Adipocyte (in vitro differentiated cells): ENCODE results near the gene LAIR2.
"Not testable (repeated sequence)": the region's sequence is repeated elsewhere in the genome, so short reads cannot be mapped to it uniquely, and the experiment has no call there.

Experiments used
- DNase-seq: peaks from one replicate; pipeline ENCODE4 v3.0.0-alpha.2; 2015; ENCODE audit warnings: low read depth
- H3K27me3 ChIP-seq: replicated peaks from 2 replicates; pipeline ENCODE4 v1.7.0; 2013; ENCODE audit warnings: mild to moderate bottlenecking, low read length, moderate library complexity; ENCODE audit not compliant: control insufficient read depth, insufficient read depth
- H3K36me3 ChIP-seq: 2 replicates; pipeline ENCODE4 v1.7.0; 2013; ENCODE audit warnings: low read length, mild to moderate bottlenecking, moderate library complexity; ENCODE audit not compliant: control insufficient read depth, insufficient read depth, severe bottlenecking
- H3K4me1 ChIP-seq: 2 replicates; pipeline ENCODE4 v1.7.0; 2013; ENCODE audit warnings: mild to moderate bottlenecking, low read length, moderate library complexity; ENCODE audit not compliant: control insufficient read depth, insufficient read depth
- H3K4me3 ChIP-seq: 2 replicates; pipeline ENCODE4 v1.7.0; 2013; ENCODE audit warnings: mild to moderate bottlenecking, low read length, moderate library complexity
- H3K9ac ChIP-seq: 2 replicates; pipeline ENCODE4 v1.7.0; 2013; ENCODE audit warnings: mild to moderate bottlenecking, low read length, moderate library complexity
- H3K9me3 ChIP-seq: 2 replicates; pipeline ENCODE4 v1.7.0; 2013; ENCODE audit warnings: mild to moderate bottlenecking, low read length, moderate library complexity; ENCODE audit not compliant: control insufficient read depth

Gene LAIR2

GRCh38 chr19:54482889-54483288 is 19.7 kb upstream of the LAIR2 start:
- Histone ChIP-seq H3K9me3 (no peaks in the 10 kb centered on the region), H3K27me3 (peaks cover 10% of the 10 kb centered on the region), H3K36me3 (no peaks in the 10 kb centered on the region), H3K4me1 (no peaks in the 10 kb centered on the region), H3K9ac (no peak overlapping the region), H3K4me3 (no peak overlapping the region)
- no peak for DNase-seq

DNA sequence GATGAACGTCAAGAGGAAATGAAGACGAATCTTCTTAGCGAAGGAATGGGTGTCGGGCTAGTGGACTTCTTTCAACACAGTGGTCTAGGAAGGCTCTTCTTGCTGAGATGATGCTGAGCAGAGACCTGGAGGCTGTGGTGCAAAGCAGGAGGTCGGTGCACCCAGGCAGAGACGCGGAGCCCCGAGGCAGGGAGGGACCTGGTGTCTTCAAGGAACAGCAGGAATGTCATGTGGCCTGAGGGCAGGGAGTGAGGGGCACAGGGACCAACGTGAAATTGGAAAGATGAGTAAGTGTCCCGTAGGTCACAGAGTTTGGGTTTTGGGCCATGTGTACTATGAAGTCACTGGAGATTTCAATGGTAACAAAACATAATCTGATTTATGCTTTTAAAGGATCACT is 18.2 kb upstream of the LAIR2 start:
- no peaks in the 10 kb centered on the region for H3K36me3 ChIP-seq
- H3K9me3 ChIP-seq, result no peaks in the 10 kb centered on the region
- no peaks in the 10 kb centered on the region for H3K4me1 ChIP-seq
- no peak overlapping the region for H3K4me3 ChIP-seq
- DNase-seq, result no peak
- no peak overlapping the region for H3K9ac ChIP-seq
- peaks cover 11% of the 10 kb centered on the region for H3K27me3 ChIP-seq

DNA sequence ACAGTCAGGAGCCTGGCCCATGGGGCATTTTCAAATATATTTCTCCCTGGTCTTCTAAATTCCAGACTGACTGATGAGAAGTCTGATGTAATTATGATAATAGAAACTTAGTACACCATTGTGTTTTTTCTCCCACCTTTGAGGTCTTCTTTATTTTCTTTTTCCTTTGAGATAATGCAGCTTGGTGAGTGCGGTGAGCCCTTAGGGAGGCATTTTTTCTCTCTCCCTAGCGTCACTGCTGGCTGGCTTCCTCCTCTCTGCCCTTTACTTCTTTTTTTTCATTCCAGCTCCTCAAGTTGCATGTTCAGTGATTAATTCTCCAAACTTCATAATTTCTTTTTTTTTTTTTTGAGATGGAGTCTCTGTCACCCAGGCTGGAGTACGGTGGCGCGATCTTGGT is 16.8 kb upstream of the LAIR2 start:
- Histone ChIP-seq H3K9ac (no peak overlapping the region), H3K27me3 (peaks cover 19% of the 10 kb centered on the region), H3K36me3 (no peaks in the 10 kb centered on the region), H3K4me3 (no peak overlapping the region), H3K4me1 (no peaks in the 10 kb centered on the region), H3K9me3 (no peaks in the 10 kb centered on the region)
- no peak for DNase-seq

DNA sequence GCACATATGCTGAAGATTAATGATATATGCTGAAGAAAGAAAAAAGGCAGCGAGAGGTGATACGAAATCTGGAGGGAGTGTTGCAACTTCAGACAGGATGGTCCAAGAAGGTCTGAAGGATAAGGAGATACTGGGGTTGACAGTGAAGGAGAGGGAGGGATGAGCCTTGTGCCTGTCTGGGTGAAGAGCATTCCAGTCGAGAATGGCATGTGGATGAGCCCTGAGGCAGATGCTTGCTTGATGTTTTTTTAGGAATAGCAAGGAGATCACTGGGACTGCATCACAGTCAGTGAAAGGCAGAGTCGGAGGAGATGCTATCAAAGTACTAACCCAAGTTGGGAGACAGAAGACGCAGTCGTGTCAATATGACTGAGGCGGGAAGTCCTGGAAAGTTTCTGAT is 13.3 kb upstream of the LAIR2 start:
- no peak for DNase-seq
- Histone ChIP-seq H3K4me1 (no peaks in the 10 kb centered on the region), H3K4me3 (no peak overlapping the region), H3K9me3 (no peaks in the 10 kb centered on the region), H3K27me3 (peaks cover 13% of the 10 kb centered on the region), H3K9ac (no peak overlapping the region), H3K36me3 (no peaks in the 10 kb centered on the region)

DNA sequence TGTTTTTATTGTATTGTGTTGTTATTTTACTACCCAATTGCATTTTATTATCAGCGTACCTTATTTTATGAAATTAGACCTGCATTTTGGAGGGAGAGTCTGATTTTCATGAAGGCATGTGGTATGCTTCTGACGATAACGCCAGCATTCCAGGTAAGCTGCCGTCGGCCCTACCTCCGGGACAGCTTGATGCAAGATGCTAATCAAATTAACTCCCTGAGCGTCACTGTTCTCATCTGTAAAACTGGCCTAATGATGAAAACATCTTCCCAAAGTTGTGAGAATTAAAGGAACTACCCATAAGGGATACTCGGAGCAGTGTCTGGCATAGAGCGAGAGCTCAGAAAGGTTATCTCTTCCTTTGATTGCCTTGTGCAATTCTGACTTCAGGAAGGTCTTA is 12.9 kb upstream of the LAIR2 start:
- Histone ChIP-seq H3K9ac (no peak overlapping the region), H3K4me3 (no peak overlapping the region), H3K4me1 (no peaks in the 10 kb centered on the region), H3K9me3 (no peaks in the 10 kb centered on the region), H3K36me3 (no peaks in the 10 kb centered on the region), H3K27me3 (peaks cover 13% of the 10 kb centered on the region)
- no peak for DNase-seq

- Histone ChIP-seq H3K9ac (no peak overlapping the region), H3K4me1 (no peaks in the 10 kb centered on the region), H3K27me3 (peaks cover 13% of the 10 kb centered on the region), H3K9me3 (no peaks in the 10 kb centered on the region), H3K36me3 (no peaks in the 10 kb centered on the region), H3K4me3 (no peak overlapping the region)
- DNase-seq, result no peak
These were observed 10.1 kb upstream of the LAIR2 start for GRCh38 chr19:54492568-54492967.

DNA sequence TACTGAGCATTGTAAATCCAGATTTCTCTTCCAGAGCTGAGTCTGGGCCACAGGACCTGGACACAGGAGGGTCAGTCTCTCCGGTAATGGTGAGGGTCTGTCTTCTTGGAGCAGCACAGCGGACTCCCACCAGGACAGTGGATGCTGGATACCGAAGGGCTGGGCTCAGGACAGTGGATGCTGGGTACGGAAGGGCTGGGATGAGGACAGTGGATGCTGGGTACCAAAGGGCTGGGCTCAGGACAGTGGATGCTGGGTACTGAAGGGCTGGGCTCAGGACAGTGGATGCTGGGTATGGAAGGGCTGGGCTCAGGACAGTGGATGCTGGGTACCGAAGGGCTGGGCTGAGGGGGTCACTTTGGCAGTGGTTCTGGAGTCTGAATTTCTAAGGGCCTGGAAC is 9.6 kb upstream of the LAIR2 start:
- not testable (repeated sequence) for H3K36me3 ChIP-seq, H3K9ac ChIP-seq, DNase-seq, H3K4me3 ChIP-seq, H3K4me1 ChIP-seq, H3K9me3 ChIP-seq
- peaks cover 13% of the 10 kb centered on the region for H3K27me3 ChIP-seq

DNA sequence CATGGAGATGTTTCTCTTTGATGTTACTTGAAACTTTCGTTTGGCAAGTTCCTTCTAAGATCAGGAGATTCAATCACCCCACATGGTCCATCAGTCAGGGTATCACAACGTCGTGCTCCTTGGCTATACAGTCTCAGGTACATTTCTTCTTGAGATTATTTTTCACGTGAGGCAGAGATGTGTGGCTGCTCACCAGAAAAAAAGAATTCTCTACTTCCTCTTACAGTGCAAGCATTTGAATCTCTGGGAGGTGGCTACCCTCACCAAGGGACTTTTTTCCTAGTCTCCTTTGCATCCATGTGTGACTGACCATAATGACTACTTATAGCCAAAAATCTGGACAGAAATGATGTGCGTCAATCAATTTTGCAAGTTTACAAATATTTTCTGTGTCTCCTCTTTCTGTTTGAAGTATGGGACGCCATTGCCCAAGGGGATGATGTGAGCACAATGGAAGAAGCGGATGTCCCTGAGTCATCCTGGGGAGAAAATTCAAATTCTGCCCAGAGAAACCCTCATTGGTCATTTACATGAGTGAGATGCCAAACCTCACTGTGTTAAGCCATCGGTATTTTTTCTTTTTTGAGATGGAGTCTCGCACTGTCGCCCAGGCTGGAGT is 8.6 kb upstream of the LAIR2 start:
- Histone ChIP-seq H3K27me3 (peaks cover 13% of the 10 kb centered on the region), H3K4me1 (no peaks in the 10 kb centered on the region), H3K9me3 (no peaks in the 10 kb centered on the region), H3K9ac (no peak overlapping the region), H3K36me3 (no peaks in the 10 kb centered on the region), H3K4me3 (no peak overlapping the region)
- no peak for DNase-seq

DNA sequence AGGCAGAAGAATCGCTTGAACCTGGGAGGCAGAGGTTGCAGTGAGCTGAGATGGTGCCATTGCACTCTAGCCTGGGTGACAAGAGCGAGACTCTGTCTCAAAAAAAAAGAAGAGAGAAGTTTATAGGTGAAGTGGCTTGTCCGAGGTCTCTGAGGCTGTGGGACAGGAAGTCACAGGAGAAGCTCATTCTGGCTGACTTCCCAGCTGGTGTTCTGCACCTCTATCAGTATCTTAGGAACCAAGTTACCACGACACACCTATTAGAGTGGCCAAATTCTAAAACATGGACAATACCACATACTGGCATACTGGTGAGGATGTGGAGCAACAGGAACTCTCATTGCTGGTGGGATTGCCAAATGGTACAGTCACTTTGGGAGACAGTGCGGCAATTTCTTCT is 7.3 kb upstream of the LAIR2 start:
- not testable (repeated sequence) for H3K9ac ChIP-seq, H3K9me3 ChIP-seq, DNase-seq, H3K27me3 ChIP-seq, H3K4me1 ChIP-seq, H3K36me3 ChIP-seq, H3K4me3 ChIP-seq

DNA sequence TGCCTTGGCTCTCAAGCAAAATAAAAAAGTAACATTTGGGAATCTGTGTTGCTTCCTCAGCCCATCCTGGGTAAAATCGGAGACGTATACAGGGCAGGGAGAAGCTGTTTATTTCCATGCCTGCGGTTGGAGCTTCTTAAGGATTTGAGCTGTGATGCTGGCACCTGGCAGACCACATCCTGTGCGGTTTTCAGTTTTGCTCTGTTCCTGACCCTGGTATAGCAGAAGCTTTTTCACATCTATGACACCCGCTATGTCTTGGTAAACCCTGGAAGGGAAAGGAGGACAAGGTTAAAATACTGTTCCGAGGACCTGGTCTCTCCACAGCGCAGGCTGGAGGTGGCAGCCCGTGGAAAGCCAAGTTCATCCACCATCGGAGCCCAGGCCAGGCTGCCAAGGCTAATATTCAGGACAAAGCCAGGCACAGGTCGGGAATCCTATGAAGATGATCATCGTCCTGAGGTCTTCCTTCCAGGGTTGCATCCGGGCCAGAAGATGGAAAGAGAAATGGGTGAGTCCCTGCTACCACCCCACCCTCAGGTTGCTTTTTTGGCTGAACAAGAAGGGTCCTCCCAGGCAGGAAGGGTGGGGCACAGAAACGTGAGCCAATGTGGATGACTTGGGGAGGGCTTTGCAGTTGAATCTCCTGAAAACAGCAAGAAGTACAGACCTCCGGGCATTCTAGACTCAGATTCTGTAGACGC is 4.7 kb upstream of the LAIR2 start:
- H3K36me3 ChIP-seq, DNase-seq, H3K9me3 ChIP-seq, H3K27me3 ChIP-seq, H3K9ac ChIP-seq, H3K4me3 ChIP-seq, H3K4me1 ChIP-seq: not testable (repeated sequence)

DNA sequence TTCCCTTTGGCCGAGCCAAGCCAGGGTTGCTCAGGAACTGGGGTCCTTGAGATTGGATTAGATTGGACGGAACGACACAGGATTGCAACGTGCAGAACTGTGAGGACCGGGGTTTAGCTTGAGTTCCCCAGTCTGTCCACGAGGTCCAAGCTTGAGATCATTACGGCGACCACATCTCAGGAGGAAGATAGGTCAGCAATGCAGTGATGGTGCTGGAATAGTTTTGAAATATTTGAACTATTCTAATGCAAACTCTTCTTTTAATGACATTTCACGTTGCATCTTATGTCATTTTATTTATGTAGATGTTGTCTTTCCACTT is 4.2 kb upstream of the LAIR2 start:
- not testable (repeated sequence) for H3K27me3 ChIP-seq, H3K9me3 ChIP-seq, H3K4me3 ChIP-seq, DNase-seq, H3K9ac ChIP-seq, H3K36me3 ChIP-seq, H3K4me1 ChIP-seq

- DNase-seq, H3K4me3 ChIP-seq, H3K36me3 ChIP-seq, H3K4me1 ChIP-seq, H3K9ac ChIP-seq, H3K27me3 ChIP-seq, H3K9me3 ChIP-seq: not testable (repeated sequence)
These were observed 2.9 kb downstream of the LAIR2 start for GRCh38 chr19:54505542-54505941.
